ENCODE measurements around the gene NGFR.

DNA sequence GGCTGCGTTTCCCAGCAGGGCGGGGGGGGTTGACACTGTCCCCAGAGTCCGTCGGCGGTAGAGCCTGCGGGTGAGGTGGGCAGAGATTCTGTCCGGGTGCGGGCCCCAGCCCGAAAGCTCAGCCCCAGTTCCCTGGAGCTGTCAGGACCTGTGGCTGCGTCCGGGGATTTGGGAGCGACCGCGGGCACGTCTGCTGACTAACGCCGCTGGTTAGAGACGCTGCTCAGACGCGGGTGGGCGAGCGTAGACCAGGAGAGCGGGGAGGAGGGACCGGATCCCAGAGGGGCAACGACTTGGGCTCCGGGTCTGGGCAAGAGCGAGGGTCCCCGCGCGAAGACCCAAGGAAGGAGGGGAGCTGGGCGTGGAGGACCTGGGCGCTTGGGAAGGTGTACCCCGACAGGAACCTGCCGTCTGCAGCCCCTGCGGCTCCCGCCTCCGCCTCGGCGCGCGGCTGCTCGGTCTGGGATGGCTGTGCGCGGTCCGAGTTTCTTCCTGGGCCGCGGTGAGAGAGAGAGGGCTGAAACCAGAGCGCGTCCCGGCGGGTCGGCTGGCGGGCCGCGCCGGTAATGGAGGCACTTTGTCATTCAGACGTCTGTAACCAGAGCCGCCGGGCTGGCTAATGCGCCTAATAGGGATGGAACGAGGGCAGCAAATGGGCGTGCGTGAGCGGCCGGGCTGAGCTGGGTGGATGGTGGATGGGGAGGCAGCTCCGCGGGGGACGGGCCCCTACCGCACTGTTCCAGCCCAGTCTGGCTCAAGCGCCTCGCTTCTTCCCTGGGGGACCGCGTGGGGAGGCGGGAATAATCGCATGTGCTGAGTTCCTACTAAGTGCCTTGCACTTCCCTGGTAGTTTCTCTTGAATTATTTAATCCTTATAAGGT, 2.3 kb downstream of the NGFR start:
- TF ChIP-seq, protein P1, sequence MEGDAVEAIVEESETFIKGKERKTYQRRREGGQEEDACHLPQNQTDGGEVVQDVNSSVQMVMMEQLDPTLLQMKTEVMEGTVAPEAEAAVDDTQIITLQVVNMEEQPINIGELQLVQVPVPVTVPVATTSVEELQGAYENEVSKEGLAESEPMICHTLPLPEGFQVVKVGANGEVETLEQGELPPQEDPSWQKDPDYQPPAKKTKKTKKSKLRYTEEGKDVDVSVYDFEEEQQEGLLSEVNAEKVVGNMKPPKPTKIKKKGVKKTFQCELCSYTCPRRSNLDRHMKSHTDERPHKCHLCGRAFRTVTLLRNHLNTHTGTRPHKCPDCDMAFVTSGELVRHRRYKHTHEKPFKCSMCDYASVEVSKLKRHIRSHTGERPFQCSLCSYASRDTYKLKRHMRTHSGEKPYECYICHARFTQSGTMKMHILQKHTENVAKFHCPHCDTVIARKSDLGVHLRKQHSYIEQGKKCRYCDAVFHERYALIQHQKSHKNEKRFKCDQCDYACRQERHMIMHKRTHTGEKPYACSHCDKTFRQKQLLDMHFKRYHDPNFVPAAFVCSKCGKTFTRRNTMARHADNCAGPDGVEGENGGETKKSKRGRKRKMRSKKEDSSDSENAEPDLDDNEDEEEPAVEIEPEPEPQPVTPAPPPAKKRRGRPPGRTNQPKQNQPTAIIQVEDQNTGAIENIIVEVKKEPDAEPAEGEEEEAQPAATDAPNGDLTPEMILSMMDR (IDR thresholded peaks at IDR 0.05), result no peak
- TF ChIP-seq POLR2A (IDR thresholded peaks at IDR 0.05), result no peak
- peak in 1 of 3 donors; percentile 21 for TF ChIP-seq POLR2AphosphoS5 (IDR thresholded peaks at IDR 0.05)
- TF ChIP-seq EP300 (IDR thresholded peaks at IDR 0.05), result no peak
